Trophoblast cell (in vitro differentiated cells and primary cell): ENCODE data around the gene ZFAND2A.
"Not testable (repeated sequence)": the region's sequence is repeated elsewhere in the genome, so short reads cannot be mapped to it uniquely, and the experiment has no call there.

Experiments used
- DNase-seq, 2 donors: peaks; one replicate each; pipeline ENCODE4 v3.0.0-alpha.2; 2016
- H2AFZ ChIP-seq: 2 replicates; pipeline ENCODE4 v1.6.1; 2013; ENCODE audit warnings: low read length, moderate library complexity, mild to moderate bottlenecking; ENCODE audit not compliant: insufficient read depth, poor library complexity
- H2AK5ac ChIP-seq: 2 replicates; pipeline ENCODE4 v1.6.1; 2013; ENCODE audit warnings: mild to moderate bottlenecking, low read length
- H2BK120ac ChIP-seq: 2 replicates; pipeline ENCODE4 v1.6.1; 2013; ENCODE audit warnings: low read length, mild to moderate bottlenecking, moderate library complexity; ENCODE audit not compliant: insufficient read depth, poor library complexity
- H2BK12ac ChIP-seq: 2 replicates; pipeline ENCODE4 v1.6.1; 2013; ENCODE audit warnings: mild to moderate bottlenecking, low read length, moderate library complexity
- H2BK5ac ChIP-seq: 2 replicates; pipeline ENCODE4 v1.6.1; 2013; ENCODE audit warnings: low read length, low read depth, moderate library complexity, mild to moderate bottlenecking; ENCODE audit not compliant: poor library complexity
- H3K14ac ChIP-seq: 2 replicates; pipeline ENCODE4 v1.6.1; 2013; ENCODE audit warnings: mild to moderate bottlenecking, low read length
- H3K18ac ChIP-seq: 2 replicates; pipeline ENCODE4 v1.6.1; 2013; ENCODE audit warnings: mild to moderate bottlenecking, low read length
- H3K23ac ChIP-seq: 2 replicates; pipeline ENCODE4 v1.6.1; 2013; ENCODE audit warnings: low read length
- H3K27ac ChIP-seq: 2 replicates; pipeline ENCODE4 v1.5.1; 2013; ENCODE audit warnings: low read depth, mild to moderate bottlenecking, inconsistent platforms, low read length, moderate library complexity
- H3K27me3 ChIP-seq: 2 replicates; pipeline ENCODE4 v1.6.1; 2013; ENCODE audit warnings: inconsistent platforms, mild to moderate bottlenecking, low read length, moderate library complexity; ENCODE audit not compliant: insufficient read depth
- H3K36me3 ChIP-seq, 2 experiments: 1 replicate in 1 of 2; 2 replicates in 1 of 2; pipeline ENCODE4 v1.6.1; 2013; ENCODE audit warnings: low read length in 2 of 2, mild to moderate bottlenecking in 2 of 2, moderate library complexity in 1 of 2; ENCODE audit not compliant: insufficient read depth in 2 of 2, control insufficient read depth in 1 of 2
- H3K4ac ChIP-seq: 2 replicates; pipeline ENCODE4 v1.6.1; 2013; ENCODE audit warnings: low read depth, mild to moderate bottlenecking, low read length, moderate library complexity
- H3K4me1 ChIP-seq, 2 experiments: 1 replicate in 1 of 2; 2 replicates in 1 of 2; pipeline ENCODE4 v1.6.1; 2013; ENCODE audit warnings: low read length in 2 of 2, mild to moderate bottlenecking in 2 of 2, moderate library complexity in 1 of 2; ENCODE audit not compliant: insufficient read depth in 2 of 2, control insufficient read depth in 1 of 2
- H3K4me2 ChIP-seq: 2 replicates; pipeline ENCODE4 v1.6.1; 2013; ENCODE audit warnings: inconsistent platforms, mild to moderate bottlenecking, low read length, moderate library complexity
- H3K4me3 ChIP-seq: 2 replicates; pipeline ENCODE4 v1.5.1; 2013; ENCODE audit warnings: mild to moderate bottlenecking, low read depth, low read length, inconsistent platforms
- H3K79me1 ChIP-seq: one replicate; pipeline ENCODE4 v1.6.1; 2013; ENCODE audit warnings: low read length
- H3K79me2 ChIP-seq: 2 replicates; pipeline ENCODE4 v1.6.1; 2013; ENCODE audit warnings: low read length, mild to moderate bottlenecking; ENCODE audit not compliant: control insufficient read depth, insufficient read depth, poor library complexity
- H3K9ac ChIP-seq: 2 replicates; pipeline ENCODE4 v1.6.1; 2013; ENCODE audit warnings: mild to moderate bottlenecking, low read length
- H3K9me3 ChIP-seq: 2 replicates; pipeline ENCODE4 v1.6.1; 2013; ENCODE audit warnings: low read depth, mild to moderate bottlenecking, control low read depth, inconsistent platforms, low read length; ENCODE audit not compliant: insufficient read depth
- H4K12ac ChIP-seq: 2 replicates; pipeline ENCODE4 v1.6.1; 2013; ENCODE audit warnings: low read depth, mild to moderate bottlenecking, low read length, moderate library complexity
- H4K8ac ChIP-seq: 2 replicates; pipeline ENCODE4 v1.6.1; 2013; ENCODE audit warnings: low read depth, mild to moderate bottlenecking, low read length, moderate library complexity
- H4K91ac ChIP-seq: one replicate; pipeline ENCODE4 v1.6.1; 2013; ENCODE audit warnings: low read depth, mild to moderate bottlenecking, low read length, moderate library complexity
- WGBS: extraction: QIAGEN DNeasy Blood & Tissue Kit; methylation state at CpG from one replicate; pipeline ENCODE4 v1.1.7; 2013; ENCODE audit warnings: missing lambda C conversion rate; ENCODE audit not compliant: insufficient read length, insufficient coverage; ENCODE audit errors: extremely low coverage; 5-methylcytosine and 5-hydroxymethylcytosine counted together

ZFAND2A gene

DNA sequence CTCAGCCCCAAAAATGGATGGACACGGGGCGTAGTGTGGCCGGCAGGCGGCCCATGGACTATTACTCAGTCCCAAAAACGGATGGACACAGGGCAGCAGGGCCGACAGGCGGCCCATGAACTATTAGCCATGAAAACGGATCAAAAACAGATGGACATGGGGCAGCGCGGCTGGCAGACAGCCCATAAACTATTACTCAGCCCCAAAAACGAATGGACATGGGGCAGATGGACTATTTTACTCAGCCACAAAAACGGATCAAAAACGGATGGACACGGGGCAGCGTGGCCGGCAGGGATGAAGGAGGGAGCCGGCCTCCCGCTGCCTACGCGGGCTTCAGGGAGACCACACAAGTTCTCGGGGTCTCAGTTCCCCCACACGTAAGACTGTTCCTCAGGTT, 39.2 kb downstream of the ZFAND2A start:
- no peak for DNase-seq

DNA sequence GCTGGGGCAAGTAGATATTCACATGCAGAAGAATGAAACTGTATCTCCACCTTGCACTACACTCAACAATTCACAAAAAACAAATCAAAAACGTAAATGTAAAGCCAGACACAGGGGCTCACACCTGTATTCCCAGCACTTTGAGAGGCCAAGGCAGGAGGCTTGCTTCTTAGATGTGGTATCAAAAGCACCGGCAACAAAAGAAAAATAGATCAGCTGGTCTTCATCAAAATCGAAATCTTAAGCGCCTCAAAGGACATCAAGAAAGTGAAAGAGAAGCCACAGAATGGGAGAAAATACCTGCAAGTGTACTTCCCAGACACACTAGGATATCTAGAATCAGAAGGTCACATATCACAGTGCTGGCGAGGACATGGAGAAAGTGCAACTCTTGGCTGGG, 40.8 kb downstream of the ZFAND2A start:
- Histone ChIP-seq H3K23ac (no peak overlapping the region), H3K4me2 (no peak overlapping the region), H3K27me3 (no peaks in the 10 kb centered on the region), H2BK5ac (no peak overlapping the region), H3K4me3 (no peak overlapping the region), H3K18ac (no peak overlapping the region), H3K9ac (no peak overlapping the region), H4K8ac (no peak overlapping the region), H3K14ac (no peak overlapping the region), H2BK12ac (no peak overlapping the region), H4K91ac (no peak overlapping the region), H3K79me2 (no peaks in the 10 kb centered on the region), H3K9me3 (peaks cover 1% of the 10 kb centered on the region), H3K36me3 (peaks cover 9 to 11% of the 10 kb centered on the region in 2 experiments), H4K12ac (no peak overlapping the region), H3K4ac (no peak overlapping the region), H3K27ac (no peak overlapping the region), H3K4me1 (peaks cover 0 to 1% of the 10 kb centered on the region in 2 experiments), H2AK5ac (no peak overlapping the region), H2AFZ (no peak overlapping the region), H2BK120ac (no peak overlapping the region), H3K79me1 (no peaks in the 10 kb centered on the region)
- DNase-seq = no peak
- no CpG with 5 or more reads among the region's 5 CpGs for WGBS

More for the DNA sequence above, 39.2 kb downstream of the ZFAND2A start:
- Histone ChIP-seq H3K9ac (no peak overlapping the region), H3K27me3 (no peaks in the 10 kb centered on the region), H3K79me2 (no peaks in the 10 kb centered on the region), H3K36me3 (peaks cover 10 to 17% of the 10 kb centered on the region in 2 experiments), H2BK5ac (no peak overlapping the region), H3K79me1 (no peaks in the 10 kb centered on the region), H2BK12ac (no peak overlapping the region), H3K4me3 (no peak overlapping the region), H4K8ac (no peak overlapping the region), H3K23ac (no peak overlapping the region), H3K14ac (no peak overlapping the region), H3K4me1 (peaks cover 0 to 2% of the 10 kb centered on the region in 2 experiments), H2BK120ac (no peak overlapping the region), H3K27ac (no peak overlapping the region), H3K4me2 (no peak overlapping the region), H3K18ac (no peak overlapping the region), H4K12ac (no peak overlapping the region), H2AK5ac (no peak overlapping the region), H3K9me3 (peaks cover 1% of the 10 kb centered on the region), H2AFZ (no peak overlapping the region), H3K4ac (no peak overlapping the region), H4K91ac (no peak overlapping the region)
- no CpG with 5 or more reads among the region's 22 CpGs for WGBS

DNA sequence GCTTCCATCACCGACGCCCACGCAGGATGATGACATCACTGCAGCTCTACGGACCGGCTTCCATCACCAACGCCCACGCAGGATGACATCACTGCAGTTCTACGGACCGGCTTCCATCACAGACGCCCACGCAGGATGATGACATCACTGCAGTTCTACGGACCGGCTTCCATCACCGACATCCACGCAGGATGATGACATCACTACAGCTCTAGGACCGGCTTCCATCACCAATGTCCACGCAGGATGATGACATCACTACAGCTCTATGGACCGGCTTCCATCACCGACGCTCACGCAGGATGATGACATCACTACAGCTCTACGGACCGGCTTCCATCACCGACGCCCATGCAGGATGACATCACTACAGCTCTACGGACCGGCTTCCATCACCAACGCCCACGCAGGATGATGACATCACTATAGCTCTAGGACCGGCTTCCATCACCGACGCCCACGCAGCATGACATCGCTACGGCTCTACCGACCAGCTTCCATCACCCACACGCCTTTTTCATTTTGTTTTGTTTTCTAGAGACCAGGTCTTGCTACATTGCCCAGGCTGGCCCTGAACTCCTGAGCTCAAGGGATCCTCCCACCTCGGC, 42.6 kb downstream of the ZFAND2A start:
- Histone ChIP-seq H3K27ac (no peak overlapping the region), H3K27me3 (no peaks in the 10 kb centered on the region), H3K4me3 (no peak overlapping the region), H3K9ac (no peak overlapping the region), H4K8ac (no peak overlapping the region), H3K36me3 (peaks cover 8 to 9% of the 10 kb centered on the region in 2 experiments), H4K12ac (no peak overlapping the region), H3K4me1 (no peaks in the 10 kb centered on the region), H2AK5ac (no peak overlapping the region), H3K4ac (no peak overlapping the region), H3K18ac (no peak overlapping the region), H2BK5ac (no peak overlapping the region), H3K79me2 (no peaks in the 10 kb centered on the region), H2AFZ (no peak overlapping the region), H3K79me1 (no peaks in the 10 kb centered on the region), H3K9me3 (peaks cover 1% of the 10 kb centered on the region), H2BK120ac (no peak overlapping the region), H4K91ac (no peak overlapping the region), H3K4me2 (no peak overlapping the region), H2BK12ac (no peak overlapping the region), H3K23ac (no peak overlapping the region), H3K14ac (no peak overlapping the region)
- WGBS = no CpG with 5 or more reads among the region's 38 CpGs
- DNase-seq = no peak

- not testable (repeated sequence) for H4K12ac ChIP-seq, H2AK5ac ChIP-seq
Observed at GRCh38 chr7:1116383-1117008, 43.5 kb downstream of the ZFAND2A start.

More at GRCh38 chr7:1116383-1117008, 43.5 kb downstream of the ZFAND2A start:
- H2BK5ac ChIP-seq, H3K18ac ChIP-seq, H3K4me1 ChIP-seq, H3K9me3 ChIP-seq, H3K23ac ChIP-seq, H3K36me3 ChIP-seq, H3K4me2 ChIP-seq, H4K8ac ChIP-seq, H4K91ac ChIP-seq, H3K14ac ChIP-seq, H3K27me3 ChIP-seq, H3K27ac ChIP-seq, H2BK120ac ChIP-seq, H3K4ac ChIP-seq, H2BK12ac ChIP-seq, DNase-seq, H3K9ac ChIP-seq, H3K4me3 ChIP-seq, H3K79me1 ChIP-seq, H3K79me2 ChIP-seq, H2AFZ ChIP-seq: not testable (repeated sequence)
- no CpG with 5 or more reads among the region's 49 CpGs for WGBS
